Suppressor macrophage treated with lipopolysaccharide for 4 hours (primary cell): ENCODE measurements around the gene SCARF2.
"Not testable (repeated sequence)": the region's sequence is repeated elsewhere in the genome, so short reads cannot be mapped to it uniquely, and the experiment has no call there.

Experiments
- DNase-seq: peaks from one replicate; pipeline ENCODE4 v3.0.0-alpha.2; 2020

Gene SCARF2, protein sequence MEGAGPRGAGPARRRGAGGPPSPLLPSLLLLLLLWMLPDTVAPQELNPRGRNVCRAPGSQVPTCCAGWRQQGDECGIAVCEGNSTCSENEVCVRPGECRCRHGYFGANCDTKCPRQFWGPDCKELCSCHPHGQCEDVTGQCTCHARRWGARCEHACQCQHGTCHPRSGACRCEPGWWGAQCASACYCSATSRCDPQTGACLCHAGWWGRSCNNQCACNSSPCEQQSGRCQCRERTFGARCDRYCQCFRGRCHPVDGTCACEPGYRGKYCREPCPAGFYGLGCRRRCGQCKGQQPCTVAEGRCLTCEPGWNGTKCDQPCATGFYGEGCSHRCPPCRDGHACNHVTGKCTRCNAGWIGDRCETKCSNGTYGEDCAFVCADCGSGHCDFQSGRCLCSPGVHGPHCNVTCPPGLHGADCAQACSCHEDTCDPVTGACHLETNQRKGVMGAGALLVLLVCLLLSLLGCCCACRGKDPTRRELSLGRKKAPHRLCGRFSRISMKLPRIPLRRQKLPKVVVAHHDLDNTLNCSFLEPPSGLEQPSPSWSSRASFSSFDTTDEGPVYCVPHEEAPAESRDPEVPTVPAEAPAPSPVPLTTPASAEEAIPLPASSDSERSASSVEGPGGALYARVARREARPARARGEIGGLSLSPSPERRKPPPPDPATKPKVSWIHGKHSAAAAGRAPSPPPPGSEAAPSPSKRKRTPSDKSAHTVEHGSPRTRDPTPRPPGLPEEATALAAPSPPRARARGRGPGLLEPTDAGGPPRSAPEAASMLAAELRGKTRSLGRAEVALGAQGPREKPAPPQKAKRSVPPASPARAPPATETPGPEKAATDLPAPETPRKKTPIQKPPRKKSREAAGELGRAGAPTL

DNA sequence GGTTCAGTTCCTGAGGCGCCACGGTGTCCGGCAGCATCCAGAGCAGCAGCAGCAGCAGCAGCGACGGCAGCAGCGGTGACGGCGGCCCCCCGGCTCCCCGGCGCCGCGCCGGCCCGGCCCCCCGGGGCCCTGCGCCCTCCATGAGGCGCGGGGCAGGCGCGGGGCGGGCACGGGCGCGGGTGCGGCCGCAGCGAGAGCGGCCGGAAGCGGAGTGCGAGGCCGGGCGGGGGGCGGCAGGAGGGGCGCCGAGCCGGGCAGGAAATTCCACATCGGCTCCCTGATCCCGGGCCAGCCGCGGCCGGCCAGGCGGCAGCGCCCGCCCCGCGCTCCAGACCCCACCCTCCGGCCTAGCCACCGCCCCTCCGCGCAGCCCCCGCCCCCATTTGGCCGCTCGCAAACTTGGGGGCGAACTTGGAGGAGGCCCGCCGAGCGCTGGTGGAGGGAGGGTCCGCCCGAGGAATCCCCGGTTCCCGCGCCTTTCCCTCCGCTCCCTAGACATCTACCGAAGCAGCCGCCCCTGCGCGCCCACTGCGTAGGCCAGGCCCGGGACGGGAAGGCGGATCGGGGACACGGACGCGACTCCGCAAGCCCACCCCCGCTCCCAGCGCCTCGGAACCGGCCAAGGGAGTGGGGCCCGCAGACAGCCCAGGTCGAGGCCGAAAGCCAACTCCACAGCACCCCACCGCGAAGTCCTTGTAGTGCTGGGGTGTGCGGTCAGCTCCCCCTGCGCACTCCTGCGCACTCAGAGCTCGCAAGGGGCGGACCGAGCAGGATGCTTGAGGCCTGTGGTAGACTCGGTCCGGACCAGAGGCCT lies at the start of gene SCARF2:
SCARF2 (minus strand) TSS at position 213 of the 814 bp plus-strand sequence; CDS start at position 142, 71 bp downstream.
- DNase-seq = no peak

DNA sequence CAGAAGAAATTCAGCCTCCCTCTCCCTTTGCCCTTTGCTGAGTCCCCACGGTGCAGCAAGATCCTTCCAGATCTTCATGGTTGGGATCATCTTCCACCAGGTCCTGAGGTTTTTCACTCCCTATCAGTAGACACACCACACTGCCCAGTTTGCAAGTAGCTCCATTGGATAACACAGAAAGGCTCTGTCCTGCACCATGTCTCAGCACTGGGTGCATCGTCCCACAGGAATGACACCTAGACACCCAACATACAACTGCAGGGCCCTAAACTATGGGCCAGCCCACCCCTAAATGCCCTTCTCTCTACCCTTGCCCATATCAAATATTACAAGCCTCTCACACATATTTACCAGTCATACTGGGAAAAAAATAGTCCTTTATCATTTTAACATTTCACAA lies 48.6 kb upstream of the SCARF2 start:
- DNase-seq = no peak

DNA sequence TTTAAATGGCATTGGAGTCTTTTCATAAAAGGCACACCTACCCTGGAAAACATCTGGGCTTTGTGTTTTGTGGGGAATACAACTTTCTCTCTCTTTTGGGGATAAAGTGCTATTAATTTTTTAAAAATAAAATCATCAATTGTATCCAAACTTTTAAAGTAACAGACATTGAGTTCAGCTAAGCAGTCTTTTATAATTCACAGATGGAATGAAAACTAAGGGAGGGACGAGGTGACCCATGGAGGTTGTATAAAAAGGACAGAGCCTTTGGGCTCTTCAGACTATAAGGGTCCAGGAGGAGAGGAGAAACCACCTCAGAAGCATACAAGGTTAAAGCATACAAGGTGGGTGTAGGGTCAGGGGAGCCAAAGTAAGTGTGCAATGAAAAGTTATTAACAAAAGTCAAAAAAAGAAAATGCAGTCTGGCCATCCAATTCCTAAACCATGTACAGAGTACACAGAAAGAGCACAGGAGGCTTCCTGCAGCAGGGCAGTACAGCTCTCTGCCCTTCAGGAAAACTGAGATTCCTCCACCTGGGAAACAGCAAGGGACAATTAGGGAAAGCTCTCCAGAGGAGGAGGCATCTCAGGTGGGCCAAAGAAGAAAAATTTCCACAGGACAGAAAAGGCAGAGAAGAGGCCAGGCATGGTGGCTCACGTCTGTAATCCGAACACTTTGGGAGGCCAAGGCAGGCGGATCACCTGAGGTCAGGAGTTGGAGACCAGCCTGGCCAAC lies 47.5 kb upstream of the SCARF2 start:
- no peak for DNase-seq

DNA sequence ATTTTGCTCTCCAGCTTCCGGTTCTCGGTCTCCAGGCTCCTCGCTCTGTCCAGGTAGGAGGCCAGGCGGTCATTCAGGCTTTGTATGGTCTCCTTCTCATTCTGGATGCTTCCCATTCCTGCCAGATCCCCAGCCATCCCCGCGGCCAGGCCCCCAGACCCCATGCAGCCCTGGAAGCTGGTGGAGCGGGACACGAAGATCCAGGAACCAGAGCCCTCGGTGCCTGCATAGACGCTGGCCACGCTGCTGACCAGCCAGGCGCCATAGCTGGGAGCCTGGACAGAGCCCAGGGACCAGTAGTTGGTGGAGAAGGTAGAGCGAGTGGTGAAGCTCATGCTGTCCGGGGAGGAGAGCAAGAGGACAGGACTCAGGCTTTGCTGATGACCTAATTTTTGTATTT lies 46.1 kb upstream of the SCARF2 start:
- no peak for DNase-seq

DNA sequence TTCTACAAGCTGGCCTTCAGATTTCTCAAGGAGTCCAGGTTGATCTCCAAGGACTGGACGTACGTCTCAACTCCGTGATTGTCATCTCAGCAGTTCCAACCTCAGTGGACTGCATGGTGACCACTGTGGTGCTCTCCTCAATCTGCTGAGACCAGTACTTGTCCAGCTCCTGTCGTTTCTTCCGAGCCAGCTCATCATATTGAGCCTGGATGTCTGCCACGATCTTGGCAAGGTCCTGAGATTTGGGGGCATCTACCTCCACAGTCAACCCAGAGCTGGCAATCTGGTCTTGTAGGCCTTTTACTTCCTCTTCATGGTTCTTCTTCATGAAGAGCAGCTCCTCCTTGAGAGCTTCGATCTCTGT lies 45.5 kb upstream of the SCARF2 start:
- DNase-seq = not testable (repeated sequence)

DNA sequence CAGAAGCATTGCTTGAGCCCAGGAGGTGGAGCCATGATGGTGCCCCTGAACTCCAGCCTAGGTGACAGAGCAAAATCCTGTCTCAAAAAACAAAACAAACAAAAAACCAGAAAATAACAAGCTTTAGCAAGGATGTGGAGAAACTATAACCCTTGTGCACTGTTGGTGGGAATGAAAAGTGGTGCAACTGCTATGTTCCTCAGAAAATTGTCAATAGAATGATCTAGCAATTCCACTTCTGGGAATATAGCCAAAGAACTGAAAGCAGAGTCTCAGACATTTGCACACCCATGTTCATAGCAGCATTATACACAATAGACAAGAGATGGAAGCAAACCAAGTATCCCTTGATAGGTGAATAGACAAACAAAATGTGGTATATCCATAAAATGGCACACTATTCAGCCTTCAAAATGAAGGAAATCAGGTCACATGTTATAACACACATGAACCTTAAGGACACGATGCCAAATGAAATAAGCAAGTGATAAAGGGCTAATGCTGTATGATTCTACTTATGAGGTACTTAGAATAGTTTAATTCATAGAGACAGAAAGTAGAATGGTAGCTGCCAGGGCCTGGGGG lies 42.1 kb upstream of the SCARF2 start:
- DNase-seq = no peak

DNA sequence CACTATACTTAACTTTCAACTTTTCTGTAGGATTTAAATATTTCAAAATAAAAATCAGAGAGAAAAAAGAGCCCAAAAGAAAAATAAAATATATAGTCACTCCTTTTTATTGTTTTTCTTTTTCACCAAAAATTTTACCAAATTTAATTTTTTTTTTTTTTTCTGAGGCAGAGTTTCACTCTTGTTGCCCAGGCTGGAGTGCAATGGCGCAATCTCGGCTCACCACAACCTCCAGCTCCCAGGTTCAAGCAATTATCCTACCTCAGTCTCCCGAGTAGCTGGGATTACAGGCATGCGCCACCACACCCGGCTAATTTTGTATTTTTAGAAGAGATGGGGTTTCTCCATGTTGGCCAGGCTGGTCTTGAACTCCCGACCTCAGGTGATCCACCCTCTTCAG lies 40.4 kb upstream of the SCARF2 start:
- not testable (repeated sequence) for DNase-seq

DNA sequence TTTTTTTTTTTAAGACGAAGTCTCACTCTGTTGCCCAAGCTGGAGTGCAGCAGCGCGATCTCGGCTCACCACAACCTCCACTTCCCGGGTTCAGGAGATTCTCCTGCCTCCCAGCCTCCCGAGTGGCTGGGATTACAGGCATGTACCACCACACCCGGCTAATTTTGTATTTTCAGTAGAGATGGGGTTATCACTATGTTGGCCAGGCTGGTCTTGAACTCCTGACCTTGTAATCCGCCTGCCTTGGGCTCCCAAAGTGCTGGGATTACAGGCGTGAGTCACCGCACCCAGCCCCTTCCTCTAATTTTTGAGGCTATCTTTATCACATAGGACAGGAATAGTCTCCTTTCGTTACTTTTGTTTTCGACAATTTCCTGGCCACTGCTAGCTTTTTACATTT lies 37.9 kb upstream of the SCARF2 start:
- not testable (repeated sequence) for DNase-seq

DNA sequence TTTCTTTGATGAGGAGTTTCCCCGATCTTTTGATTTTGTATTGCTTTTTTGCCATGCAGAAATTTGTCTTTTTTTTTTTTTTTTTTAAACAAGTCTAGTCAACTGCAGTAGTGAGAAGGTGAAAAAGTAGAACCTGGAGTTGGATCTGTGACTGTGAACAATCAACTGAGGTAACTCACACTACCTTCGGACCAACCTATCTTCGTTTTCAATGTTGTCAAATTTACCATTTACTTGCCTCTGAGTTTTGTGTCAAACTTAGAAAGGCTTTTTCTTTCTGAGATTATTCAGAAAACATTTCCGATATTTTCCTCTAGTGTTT lies 37.5 kb upstream of the SCARF2 start:
- no peak for DNase-seq

DNA sequence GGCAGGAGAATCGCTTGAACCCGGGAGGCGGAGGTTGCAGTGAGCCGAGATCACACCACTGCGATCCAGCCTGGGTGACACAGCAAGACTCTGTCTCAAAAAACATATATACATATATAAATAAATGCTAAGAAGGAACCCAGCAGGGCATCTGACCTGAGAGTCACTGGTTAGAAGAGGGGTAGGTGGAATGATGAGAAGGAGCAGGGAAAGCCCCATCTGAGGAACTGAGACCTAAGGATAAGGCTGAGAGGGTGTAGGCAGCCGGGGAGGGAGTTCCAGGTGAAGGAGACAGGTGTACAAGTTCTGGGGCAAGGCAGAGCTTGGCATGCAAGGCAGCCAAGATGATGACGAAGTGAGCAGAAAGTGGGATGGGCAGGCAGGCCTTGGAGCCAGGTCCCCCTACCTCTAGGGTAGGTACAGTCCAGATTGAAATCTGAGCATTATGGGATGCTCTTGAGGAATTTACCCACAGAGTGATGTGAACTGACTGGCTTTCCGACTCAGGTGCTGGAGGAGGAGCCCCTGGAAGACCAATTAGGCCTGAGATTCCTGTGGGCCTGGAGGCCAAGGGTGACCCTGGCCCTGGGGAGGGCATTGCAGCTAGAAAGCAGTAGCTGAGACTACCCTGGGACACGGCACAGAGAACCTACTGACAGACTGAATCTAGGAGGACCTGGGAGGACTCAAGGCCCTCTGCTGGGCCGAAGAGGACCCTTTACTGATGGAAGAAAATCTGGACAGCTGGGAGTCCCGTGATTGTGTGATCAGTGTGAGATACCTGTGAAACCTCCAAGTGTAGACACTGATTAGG lies 35.2 kb upstream of the SCARF2 start:
- no peak for DNase-seq

DNA sequence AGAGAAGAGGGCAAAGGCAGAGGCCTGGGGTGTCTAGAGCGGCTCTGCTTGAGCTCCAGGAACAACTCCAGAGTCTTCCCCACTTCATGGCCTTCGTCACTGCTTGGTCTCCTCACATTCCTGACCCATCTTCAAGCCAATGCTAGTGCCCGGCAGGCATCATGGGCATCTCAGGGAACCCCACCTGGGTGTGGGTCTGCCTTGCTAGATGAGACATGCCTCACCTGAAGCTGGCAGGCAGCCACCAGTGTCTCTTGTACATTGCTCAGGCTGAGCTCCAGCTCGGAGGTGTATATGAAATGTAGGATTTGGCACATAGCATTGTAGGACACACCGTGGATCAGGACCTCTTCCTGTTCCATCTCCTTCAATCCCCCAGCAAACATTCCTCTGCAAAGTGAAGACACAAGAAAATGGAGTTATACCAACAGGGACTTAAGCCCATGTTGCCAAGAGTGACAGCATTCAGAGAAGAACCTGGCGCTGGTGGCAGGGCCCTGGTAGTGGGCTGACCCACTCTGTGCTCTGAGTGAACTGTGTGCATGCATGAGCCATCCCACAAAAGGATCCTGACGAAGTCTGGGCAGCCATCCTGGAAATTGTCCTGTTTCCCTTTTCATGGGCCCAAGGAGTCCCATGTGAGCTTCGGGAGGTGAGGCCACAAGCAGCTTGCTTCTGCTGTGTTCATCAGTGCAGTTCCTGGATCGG lies 33.7 kb upstream of the SCARF2 start:
- DNase-seq = no peak

DNA sequence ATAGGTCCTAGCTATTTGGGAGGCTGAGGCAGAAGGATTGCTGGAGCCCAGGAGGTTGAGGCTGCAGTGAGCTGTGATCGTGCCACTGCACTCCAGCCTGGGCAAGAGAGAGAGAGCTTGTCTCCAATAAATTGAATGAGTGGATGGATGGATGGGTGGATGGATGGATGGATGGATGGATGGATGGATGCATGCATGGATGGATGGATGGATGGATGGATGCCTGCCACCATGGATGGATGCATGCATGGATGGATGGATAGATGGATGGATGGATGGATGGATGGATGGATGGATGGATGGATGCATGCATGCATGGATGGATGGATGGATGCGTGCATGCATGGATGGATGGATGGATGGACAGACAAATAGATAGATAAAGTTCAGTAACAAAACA lies 32.9 kb upstream of the SCARF2 start:
- DNase-seq = not testable (repeated sequence)

DNA sequence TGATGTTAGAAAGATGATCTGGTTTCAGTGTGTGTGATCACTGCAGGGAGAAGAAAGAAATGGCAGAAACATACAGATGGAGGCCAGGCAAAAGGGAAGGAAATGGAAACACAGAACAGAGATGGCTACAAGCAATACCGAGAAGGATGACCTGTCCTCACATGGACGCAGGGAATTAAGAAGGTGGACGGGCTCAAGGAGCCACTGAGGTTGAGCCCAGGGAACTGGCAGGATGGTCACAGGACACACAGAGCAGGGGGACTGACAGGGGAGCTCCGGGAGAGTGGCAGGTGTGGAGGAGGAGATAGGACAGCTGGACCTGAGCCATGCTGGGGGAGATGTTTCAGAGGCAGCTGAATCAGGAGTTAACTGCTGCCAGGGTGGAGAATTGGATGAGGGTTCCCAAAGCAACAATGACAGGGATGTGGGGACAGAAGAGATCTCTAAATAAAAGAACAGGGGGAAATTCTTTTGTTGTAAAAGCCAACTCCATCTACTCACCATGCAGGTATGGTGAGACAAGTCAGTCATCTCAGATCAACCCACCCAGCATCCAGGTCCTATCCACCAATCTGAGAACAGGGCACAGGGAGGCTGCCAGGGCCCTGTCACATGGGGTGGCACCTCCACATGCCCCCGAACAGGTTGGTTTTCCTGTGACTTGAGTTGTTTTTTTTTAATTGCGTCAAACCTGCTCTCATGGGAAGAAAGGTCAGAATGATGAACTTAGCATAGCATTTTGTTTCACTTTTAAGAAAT lies 31.7 kb upstream of the SCARF2 start:
- no peak for DNase-seq

DNA sequence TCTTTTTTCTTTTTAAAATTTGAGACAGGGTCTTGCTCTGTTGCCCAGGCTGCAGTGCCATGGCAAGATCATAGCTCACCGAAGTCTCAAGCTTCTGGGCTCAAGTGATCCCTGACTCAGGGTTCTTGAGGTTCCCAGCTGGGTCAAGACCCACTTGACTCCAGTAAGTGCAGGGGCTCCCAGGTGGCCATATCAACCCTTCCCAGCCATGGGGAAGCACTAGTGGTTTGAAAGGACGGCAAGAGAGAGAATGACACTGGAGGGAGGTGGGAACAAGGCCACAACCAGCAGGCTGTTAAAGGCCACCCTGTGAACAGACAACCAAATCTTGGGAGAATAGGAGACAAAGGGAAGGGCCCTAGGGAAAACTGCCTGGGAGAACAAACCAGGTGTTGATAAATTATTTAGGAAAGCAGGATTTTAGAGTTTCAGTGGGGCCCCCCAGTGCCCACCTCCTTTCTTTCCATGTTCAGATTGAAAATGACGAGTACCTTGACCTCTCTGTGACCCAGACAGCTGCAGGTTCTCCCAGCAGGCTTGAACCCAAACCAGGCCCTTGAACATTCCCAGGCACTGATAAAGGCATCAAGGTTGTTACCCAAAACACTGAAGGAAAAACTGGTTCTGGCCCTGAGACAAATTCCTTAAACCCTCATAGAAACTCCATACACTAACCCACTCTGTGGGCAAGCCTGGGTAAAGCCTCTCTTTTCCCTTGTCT lies 29.2 kb upstream of the SCARF2 start:
- DNase-seq = no peak

DNA sequence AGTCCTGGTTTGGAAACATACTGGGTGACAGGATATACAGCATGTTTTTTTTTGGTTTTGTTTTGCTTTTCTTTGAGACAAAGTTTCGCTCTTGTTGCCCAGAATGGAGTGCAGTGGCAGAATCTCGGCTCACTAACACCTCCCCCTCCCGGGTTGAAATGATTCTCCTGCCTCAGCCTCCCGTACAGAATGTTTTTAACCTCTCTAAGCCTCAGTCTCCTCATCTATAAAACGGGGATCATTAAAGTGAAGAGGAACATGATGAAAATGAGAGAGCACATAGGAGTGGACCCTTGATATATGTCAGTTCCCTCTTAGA lies 28.1 kb upstream of the SCARF2 start:
- DNase-seq = no peak

DNA sequence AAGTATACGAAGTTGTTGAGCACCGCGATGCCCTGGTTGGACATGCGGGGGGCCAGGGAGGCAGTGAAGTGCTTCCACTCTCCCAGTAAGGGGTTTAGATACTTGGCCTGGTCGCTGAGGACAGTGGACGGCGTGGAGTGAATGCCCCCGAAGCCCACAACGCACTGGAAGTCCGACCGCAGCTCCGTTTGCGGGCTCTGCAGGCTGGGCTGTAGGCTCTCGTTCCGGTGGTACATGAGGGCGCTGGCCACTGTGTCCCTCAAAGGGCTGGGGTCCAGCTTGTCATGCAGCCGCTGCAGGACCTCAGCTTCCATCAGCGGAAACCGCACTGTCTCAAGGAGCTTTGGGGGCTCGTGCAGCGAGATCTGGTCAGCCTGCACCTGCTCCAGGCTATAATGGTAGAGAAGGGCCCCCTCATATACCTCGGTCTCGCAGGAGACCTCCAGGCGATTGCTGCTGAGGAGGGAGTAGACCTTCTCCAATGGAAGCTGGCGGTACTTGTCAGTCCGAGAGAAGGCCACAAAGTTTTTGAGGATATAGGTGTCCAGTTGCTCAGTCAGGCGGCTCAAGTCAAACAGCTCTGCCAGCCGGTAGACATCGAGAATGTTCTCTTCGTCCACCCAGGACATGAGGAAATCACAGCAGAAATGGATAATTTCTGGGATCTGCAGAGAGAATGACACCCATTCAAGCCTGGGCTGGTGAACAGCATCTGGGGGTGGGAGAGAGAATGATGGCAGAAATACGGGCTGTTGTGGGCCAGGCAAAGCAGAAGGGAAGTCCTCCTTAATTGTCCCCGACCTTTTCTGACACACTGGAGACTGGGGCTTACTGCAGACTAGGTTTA lies 27.5 kb upstream of the SCARF2 start:
- no peak for DNase-seq

DNA sequence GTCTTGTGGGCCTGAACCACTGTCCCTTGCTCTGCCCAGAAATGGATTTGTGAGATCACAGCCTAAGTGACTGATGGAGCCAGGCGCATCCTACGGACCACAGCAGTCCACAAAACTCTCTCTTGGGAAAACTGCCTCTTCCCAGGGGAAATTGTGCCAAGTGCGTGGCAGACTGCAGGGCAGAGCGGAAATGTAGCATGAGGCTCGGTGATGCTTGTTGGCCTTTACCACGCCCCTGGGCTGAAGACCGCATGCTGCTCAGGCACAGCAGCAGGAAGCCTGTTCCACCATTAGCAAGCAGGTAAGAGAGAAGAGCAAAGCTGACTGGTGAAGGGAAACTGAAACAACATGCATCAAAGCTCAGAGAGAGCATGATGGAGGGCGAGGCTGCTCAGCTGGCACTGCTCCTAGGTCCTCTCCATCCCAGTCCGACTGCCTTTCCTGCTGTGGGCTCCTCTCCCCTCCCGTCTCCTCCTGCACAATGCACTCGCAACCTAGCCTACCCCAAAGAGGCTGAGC lies 26.5 kb upstream of the SCARF2 start:
- no peak for DNase-seq
